EL (cell line): ENCODE data around the gene NOX5.

Experiments
- DNase-seq: peaks from one replicate; pipeline ENCODE4 v3.0.0-alpha.2; 2016

Gene NOX5

DNA sequence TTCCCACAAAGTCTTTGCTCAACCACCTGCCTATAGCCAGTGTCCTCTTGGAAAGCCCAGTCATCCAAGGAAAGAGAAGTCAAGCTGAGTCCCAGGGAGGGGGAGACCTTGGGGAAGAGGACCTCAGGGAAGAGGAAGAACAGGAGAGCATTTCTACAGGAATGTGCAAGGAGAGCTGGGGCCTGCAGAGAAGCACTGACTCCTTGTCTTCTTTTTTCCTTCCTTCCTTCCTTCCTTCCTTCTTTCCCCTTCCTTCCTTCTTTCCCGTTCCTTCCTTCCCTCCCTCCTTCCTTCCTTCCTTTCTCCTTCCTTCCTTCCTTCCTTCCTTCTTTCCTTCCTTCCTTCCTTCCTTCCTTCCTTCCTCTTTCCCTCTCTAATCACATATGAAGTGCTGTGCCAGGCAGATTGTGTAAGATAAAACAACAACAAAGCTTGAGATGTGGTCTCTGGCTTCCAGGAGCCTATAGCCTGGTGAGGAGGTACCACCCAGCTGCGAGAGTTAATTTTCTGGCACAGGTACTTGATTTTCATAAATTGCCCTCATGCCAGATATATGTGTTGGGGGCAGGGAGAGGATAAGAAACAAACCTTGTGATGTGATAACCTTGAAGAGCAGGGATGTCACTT lies 70.0 kb downstream of the NOX5 start:
- DNase-seq: no peak

DNA sequence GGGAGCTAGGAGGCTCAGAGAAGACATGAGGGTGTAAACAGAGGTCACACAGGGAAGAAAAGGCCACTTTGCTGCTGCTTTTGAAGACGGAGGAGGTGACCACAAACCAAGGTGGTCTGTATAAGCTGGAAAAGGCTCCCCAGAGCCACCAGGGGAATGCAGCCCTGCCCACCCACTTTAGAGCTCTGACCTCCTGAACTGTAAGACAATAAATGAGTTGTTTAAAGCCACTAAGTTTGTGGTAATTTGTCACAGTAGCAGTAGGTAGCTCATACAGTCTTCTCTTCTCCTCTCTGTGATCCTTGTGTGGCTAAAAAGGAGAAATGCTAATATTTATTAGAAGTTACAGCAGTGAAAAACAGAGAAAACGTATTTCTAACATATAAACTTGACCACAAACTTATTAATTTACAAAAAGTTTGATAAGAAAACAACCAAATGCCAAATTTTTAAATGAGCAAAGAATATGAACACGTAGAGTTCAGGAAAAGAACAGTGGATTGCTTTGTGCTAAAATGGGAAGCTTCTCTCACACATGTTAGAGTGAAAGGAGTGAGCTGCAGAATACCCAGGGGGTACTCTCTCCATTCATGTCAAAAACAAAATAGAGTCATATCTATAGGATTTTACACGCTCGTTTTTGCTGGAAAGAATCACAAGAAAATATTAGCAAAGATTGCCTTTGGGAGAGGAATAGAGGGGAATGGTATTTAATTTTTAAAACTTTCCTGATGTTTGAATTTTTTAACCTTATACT lies 71.0 kb downstream of the NOX5 start:
- no peak for DNase-seq

DNA sequence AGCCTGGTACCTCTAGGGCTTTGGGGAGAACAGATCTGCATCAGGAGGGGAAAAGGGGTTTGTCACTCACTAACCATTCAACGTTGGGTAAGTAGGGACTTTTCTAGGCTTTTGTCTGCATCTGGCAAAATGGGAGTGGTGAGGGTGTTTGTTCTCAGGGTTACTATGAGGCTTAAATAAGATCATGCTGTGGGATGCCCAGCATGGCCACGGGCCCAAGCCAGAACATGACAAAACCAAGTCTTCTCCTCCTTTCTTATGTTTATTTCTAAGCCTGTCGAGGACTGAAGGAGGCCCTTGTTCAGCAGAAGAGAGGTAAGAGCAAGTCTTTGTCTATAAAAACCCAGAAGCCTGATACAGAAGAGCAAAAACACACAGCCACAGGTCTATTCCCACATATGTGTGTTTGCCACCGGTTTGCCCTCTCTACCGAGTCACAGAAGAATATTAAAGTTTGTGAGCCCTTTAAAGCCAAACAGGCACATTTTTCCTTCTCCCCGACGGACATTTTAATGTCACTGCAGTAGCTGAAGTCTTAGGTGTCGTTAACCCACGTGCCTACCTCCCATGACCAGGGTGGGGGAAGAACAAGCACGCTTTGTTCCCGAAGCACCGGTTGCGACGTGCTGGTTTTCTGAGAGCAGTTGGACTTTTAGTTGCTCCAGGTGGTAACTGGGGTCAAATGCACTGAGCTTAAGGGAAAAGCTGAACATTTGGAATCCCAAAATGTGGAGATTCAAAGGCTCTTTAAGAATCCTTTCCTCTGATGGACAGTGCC lies 72.1 kb downstream of the NOX5 start:
- DNase-seq: no peak

DNA sequence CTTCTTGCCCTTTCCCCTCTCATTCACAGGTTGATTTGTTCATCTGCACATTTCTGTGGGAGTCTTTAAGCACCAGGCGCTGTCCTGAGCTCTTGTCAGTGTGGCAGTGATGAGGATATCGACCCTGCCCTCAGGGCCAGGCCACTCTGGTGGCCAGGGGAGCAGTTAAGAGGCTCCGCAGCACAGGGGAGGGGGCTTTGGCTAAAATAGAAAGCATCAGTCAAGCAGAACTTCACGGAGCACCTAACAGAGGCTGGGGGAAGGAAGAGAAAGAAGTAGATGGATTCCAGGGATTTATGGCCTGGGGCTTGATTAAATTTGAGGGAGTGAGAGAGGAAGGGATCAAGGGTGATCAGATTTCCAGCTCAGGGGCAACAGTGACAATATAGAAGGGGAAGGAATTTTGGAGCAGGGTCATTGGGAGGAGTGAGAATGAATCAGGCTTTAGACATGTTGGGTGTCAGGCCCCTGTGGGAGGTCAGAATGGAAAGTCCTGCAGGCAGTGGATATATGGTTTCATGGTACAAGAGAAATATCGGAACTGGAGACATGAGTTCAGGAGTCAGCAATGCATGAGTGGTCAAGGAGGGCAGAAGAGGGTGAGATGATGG lies 73.0 kb downstream of the NOX5 start:
- DNase-seq: peak; percentile 55

DNA sequence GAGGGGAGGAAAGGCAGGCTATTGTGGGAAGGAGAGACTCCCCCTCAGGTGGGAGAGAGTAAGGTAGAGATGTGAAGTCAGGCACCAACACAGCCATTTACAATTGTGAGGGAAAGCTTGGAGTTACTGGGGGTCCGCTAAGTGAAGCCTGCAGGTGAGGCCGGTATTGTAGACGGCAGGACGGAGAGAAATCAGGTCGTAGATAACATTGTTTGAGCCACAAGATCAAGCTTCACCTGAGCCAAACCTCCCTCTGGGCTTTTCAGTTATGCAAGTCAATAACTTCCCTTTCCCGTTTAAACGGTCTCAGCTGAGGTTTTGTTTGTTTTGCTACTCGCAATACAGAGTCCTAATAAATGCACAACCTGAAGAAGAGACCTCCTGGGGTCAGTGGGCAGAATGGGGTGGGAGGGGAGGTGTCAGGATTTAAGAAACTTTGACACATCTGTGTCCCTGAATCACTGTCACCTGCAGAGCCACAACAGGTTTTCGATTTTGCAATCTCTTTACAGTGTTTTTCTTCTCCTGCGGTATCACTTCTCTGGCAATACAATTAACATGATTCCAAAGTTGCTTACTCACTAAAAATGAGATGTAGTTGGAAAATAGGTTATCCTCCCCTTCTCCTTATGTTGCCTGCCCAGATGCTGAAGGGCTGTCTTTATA lies 73.9 kb downstream of the NOX5 start:
- no peak for DNase-seq

DNA sequence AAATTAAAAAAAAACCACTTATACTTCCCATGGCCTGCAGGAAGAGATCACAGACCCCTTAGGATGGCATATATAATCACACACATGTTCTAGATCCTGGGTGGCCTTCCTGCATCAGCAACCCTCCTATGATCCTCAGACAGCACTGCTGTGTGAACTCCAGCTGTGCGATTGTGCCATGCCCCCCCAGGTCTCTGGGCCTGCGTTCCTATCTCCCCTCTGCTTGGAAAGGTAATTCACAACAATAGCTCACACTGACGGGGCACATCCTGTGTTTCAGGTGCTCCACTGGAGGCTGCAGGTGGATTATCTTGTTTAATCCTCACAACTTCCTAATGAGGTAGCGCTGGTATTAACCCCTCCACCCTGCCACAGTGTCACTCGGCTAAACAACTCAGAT lies 74.8 kb downstream of the NOX5 start:
- DNase-seq: no peak

DNA sequence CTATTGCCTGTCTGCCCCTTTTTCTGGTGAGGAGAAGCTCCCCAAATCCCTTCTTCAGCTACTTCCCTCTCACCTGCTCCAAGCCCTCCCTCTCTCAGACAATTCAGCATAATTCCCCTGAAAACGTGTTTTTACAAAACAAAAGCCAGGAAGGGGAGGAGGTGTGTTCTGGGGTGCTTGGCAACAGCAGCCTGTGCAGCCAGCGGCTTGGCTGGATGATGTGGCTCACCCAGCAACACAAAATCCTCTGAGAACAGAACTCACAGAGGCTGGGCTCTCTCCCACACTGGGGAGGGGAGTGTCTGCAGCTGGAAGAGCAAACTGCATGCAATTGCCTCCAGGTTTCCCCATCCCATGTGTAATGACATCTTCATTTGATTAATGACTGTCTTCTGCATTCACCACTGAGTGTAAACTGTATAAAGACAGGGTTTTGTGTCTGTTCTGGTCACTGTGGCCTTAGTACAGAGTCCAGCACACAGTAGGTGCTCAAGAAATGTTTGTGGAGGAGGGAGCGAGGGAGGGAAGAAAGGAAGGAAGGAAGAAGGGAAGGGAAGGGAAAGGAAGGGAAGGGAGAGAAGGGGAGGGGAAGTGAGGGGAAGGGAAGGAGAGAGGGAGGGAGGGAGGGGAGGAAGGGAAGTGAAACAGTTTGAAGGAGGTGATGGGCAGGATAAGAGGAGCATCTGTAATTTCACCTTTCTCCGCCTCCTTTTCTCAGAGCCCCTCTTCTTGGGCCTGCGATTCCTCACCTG lies 75.9 kb downstream of the NOX5 start:
- peak; percentile 13 for DNase-seq

DNA sequence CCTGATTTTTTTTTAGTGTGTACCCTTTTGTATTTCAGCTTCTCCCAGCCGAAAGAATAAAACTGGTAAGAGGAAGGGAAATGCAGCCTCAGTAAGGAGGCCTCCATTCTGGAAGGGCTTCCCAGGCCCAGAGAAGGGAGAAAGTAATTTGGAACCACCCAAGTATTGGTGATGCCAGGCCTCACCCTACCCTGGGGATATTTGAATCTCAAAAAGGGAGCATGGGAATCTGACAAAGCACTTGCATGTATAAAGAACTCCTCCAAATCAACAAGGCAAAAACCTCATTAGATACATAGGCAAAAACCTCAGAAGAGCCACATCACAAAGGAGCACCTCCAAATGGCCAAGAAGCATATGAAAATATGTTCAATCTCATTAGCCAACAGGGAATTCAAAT lies 77.2 kb downstream of the NOX5 start:
- peak; percentile 9 for DNase-seq

DNA sequence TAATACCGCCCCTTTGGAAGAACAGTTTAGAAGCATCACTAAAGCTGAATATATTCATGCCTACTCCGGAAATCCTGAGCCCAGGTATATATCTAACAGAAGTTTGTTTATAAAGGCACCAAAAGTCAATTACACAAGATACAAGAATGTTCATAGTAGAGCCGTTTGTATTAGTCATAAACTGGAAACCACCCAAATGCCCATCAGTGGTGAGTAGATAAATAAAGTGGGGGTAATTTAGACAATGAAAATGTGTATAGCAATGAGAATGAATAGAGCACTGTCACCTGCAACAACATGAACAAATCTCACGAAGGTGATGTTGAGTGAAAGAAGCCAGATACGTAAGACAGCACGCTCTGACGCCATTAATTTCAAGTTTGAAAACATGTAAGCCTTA lies 77.7 kb downstream of the NOX5 start:
- peak; percentile 88 for DNase-seq

DNA sequence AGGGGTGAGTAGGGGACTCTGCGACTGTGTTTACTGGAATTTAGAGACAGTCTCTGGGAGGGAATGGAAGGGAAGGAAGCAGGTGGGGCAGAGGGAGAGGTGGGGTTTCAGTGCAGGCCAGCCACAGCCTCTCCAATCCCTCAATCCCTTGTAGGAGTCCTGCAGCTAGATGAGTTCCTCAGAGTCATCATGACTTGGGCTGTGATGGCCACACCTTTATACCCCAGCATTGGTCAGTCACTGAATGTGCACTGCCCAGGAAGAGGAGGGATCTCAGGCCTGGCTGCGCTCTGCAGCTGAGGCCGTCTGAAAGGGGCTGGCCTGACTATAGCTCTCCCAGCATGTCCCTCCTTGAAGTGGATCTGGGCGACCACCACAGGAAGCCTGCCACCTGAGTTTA lies 78.6 kb downstream of the NOX5 start:
- peak; percentile 6 for DNase-seq

DNA sequence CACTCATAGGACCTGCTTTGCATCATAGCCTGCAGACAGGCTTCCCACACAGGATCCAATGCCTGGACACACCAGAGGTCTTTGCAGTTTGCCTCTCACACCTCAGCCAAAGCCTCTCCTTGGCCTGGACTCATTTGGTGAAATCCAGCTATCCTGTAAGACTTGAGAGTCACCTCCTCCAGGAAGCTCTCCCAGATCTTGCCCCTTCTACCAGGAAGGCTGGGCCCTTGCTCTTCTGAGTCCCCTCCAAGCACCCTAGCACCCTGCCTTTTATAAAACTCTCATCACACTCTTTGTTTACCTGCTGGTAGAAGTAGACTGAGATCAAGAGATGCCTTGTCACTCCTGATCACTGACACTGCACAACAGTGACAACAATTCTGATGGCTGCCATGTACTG lies 79.1 kb downstream of the NOX5 start:
- DNase-seq: no peak

DNA sequence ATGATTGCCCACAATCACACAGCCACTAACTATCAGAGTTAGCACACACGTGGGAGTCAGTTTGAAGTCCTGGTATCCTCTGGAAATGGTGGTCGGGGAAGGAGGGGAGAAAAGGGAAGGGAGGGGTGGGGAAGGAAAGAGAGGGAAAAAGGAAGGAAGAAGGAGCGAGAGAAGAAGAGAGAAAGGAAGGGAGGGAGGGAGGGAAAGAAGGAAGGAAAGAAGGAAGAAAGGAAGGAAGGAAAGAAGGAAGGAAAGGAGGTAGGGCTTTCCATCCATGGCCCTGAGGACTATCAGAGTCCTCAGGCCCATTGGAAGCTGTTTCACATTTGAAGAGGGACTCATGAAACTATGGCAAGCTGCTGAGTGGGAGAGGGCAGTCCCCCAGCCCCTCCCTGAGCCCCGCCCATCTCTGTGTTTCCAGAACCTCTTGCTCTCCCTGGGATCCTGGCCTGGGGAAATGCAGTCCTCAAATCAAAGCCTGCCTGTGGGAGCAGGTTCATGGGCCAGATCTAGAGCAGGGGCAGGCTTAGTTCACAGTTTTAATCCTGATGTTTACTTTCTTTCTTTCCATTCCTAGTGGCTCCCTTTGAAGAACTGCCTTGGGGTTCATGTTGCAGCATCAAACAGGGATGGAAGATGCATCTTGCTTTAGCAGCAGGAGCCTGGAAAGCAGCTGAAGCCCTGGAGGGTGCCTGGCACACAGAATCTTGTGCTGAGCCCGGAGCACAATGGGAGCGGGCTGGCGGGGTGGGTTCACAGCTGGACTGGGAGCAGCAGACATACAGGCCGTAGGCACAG lies 79.8 kb downstream of the NOX5 start:
- no peak for DNase-seq

DNA sequence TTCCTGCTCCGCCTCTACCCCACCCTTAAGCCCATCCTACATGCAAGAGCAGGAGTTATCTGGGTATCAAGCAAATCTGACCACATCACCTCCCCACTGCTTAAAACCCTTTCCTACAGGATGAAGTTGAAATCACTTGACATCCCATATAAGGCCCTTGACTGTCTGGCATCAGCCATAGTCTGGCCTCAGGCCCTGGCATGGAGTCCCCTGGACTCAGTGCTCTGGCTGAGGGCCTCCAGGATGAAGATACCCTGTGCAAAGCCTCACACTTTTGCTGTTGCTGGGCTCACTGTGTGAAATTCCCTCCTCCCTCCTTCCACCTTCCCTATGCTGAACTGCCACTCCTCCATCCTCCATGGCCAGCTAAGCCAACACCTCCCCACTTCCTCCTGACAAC lies 80.8 kb downstream of the NOX5 start:
- no peak for DNase-seq

DNA sequence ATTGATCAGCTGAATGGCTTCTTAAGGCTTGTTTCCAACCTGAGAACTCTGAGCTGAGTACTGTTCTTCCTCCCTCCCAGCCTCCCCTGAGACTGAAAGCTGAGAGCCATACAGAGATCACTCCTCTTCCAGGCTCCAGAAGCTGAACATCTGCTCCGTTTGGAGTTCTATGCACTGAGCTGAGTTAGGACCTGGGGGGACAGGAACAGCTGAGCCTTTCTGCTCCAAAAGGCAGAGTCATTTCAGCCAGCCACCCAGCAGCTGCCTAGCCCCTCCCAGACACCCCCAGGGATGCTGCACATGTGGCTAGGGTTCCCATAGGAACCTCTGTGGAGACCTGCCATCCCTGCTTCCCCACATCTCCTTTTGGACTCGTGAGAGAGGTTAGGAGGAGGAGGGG lies 81.7 kb downstream of the NOX5 start:
- DNase-seq: no peak

DNA sequence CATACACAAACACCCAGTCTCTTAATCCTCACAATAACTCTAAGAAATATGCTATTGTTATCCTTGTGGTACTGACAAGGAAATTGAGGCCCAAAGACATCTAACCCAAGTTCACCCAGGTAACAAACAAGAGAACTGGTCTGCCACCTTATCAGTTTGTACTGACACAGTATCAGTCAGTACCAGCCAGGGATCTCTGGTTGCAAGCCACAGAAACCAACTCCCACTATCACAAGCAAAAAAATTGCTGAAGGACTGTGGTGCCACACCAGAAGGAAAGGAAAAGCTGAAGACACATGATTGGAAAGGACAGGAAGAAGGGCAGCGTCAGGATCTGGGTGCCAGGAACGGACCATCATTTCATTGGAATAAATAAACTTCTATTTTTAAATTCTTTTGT lies 82.1 kb downstream of the NOX5 start:
- DNase-seq: no peak

DNA sequence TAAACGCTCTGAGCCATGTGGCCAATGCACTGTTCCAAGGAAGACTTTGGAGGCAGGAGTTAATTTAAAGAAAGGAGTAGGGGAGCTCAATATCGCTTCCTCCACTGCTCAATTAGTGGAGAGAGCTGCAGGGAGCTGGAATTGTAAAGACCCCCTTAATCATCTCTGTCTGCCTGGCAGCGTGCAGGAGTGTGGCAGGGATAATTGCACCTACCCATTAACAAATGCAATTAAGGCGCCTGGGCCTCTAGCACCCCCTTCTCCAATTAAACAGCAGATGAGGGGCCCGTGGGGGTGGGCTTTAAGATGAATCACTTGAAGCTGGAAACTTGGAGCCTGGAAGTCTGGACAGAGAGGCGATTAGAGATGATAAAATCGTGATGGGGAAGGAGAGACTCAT lies 84.3 kb downstream of the NOX5 start:
- DNase-seq: no peak

DNA sequence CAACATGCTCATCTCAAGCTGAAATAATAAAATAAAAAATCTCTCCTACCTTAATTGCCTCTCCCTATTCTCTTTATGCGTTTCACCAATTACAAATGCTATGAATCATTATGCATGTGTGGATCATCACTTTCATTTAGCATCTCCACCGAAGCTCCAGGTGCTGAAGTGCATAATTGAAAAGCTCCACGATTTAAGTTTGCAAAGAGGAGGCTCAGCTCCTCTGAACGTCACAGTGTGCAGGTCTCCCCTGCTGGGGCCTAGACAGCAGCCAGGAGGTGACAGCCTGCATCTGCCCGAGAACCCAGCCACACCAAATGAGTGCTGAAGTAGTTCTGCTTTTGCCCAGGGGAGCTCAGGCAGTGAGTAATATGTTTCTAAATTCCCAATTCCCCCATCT lies 85.4 kb downstream of the NOX5 start:
- DNase-seq: no peak

DNA sequence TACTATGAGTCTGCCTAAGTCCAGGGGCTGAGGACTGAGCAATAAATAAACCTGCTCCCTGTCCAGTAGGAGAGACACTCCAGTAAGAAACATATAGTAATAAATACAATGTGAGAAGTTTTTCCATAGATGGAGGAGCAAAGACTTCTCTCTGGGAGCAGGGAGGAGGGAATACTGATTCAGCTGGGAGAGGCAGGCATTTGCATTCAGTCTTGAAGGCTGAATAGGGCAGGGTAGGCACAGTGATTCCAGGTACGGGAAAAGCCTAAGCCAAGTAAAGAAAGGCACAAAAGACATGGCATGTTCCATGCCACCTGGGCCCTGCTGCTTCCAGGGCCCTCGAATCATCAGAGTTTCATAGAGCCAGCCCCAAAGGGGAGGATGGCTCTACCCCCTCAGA lies 86.3 kb downstream of the NOX5 start:
- no peak for DNase-seq

DNA sequence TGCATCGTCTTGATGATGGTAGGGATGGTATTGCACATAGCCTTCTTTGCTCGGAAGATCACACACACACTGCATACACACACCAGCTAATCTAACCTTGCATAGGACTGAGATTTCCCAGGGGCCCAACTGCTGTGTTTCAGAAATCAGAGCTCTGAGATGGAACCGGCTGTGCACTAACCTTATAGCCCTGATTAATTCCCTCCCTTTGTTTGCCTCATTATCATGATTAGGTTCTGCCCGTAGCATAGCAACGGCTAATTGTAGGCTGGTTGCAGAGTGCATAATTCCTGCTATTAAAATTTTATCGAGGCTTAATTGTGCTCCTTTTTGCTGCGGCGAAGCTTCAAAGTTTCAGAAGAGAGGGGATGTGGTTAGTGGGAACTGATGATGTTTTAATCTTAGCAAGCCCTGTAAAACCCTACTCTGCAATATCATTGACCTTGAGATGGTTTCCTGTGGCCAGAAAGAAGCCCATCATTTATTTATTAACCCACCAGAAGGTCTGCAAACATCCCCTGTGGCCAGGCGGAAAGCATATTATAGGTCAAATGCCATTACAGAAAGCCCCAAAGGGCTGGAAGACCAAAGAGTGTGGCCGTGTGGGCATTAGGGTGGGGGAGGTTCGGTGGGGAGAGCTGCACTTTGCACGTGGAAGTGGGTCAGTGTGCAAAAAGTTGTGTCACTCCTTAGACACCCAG lies 89.7 kb downstream of the NOX5 start:
- no peak for DNase-seq

DNA sequence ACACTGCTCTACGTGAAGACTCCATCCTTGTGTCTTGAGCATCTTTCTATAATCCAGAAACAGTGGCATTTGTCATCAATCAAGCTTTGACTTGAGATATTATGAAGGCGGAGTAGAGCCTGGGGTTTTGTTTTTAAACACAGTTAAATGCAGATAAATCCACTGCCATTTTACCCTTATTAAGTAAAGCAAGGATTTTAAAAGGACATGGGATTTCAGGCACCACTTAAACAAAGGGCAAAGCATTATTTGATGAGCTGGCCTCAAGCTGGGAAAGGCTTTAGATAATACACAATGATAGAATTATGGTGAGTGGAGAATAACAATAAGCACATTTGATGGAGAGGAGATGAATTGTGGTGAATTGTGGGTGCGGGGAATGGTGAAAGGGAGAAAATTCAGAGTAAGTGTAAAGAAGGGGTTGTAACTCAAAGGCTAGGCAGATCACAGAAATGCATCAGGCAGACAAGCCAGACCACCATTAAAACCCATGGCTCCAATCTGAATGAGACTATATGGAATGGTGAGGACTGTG lies 91.0 kb downstream of the NOX5 start:
- no peak for DNase-seq
